CD4-positive, alpha-beta T cell treated with Interleukin-12 subunit alpha and Interleukin-12 subunit beta, for 1 hour (primary cell): ENCODE data around the gene DPH1.
"Not testable (repeated sequence)": the region's sequence is repeated elsewhere in the genome, so short reads cannot be mapped to it uniquely, and the experiment has no call there.

Experiments used
- DNase-seq: peaks from one replicate; pipeline ENCODE4 v3.0.0-alpha.2; 2020

Gene DPH1

GRCh38 chr17:2029911-2030778 lies at the start of gene DPH1:
Gene DPH1 (plus strand): TSS chr17:2030153. CDS start chr17:2030170, 17 bp downstream.
- DNase-seq = peak; percentile 89

GRCh38 chr17:1980665-1981250 lies 49.2 kb upstream of the DPH1 start:
- no peak for DNase-seq

GRCh38 chr17:1982793-1983366 lies 47.1 kb upstream of the DPH1 start:
- not testable (repeated sequence) for DNase-seq

GRCh38 chr17:1985093-1985492 lies 44.9 kb upstream of the DPH1 start:
- DNase-seq = no peak

GRCh38 chr17:1985686-1986085 lies 44.3 kb upstream of the DPH1 start:
- DNase-seq = no peak

- DNase-seq = no peak
These were observed 43.0 kb upstream of the DPH1 start for GRCh38 chr17:1986783-1987451.

GRCh38 chr17:1989135-1989534 lies 40.8 kb upstream of the DPH1 start:
- DNase-seq = no peak

- no peak for DNase-seq
These were observed 37.4 kb upstream of the DPH1 start for GRCh38 chr17:1992541-1992940.

- DNase-seq = no peak
These were observed 35.2 kb upstream of the DPH1 start for GRCh38 chr17:1994707-1995106.

- DNase-seq = no peak
These were observed 34.5 kb upstream of the DPH1 start for GRCh38 chr17:1995321-1995892.

- DNase-seq = no peak
These were observed 33.8 kb upstream of the DPH1 start for GRCh38 chr17:1995907-1996799.

GRCh38 chr17:1996800-1997288 lies 33.1 kb upstream of the DPH1 start:
- no peak for DNase-seq

GRCh38 chr17:1997289-1997926 lies 32.5 kb upstream of the DPH1 start:
- no peak for DNase-seq

GRCh38 chr17:1997927-1998742 lies 31.8 kb upstream of the DPH1 start:
- DNase-seq = no peak

- DNase-seq = no peak
These were observed 30.2 kb upstream of the DPH1 start for GRCh38 chr17:1999557-2000251.

- no peak for DNase-seq
These were observed 27.1 kb upstream of the DPH1 start for GRCh38 chr17:2002767-2003329.

GRCh38 chr17:2003525-2003924 lies 26.4 kb upstream of the DPH1 start:
- no peak for DNase-seq

- DNase-seq = no peak
These were observed 25.5 kb upstream of the DPH1 start for GRCh38 chr17:2004435-2004952.
